ENCODE data around the gene ETV6.

ETV6 gene

GRCh38 chr12:11753150-11753499 lies 103.7 kb downstream of the ETV6 start:
- H3K4me1 ChIP-seq (ENCODE audit: insufficient read depth, low read length, poor library complexity, severe bottlenecking) = peaks cover 4% of the 10 kb centered on the region
- H3K9ac ChIP-seq (ENCODE audit: low read depth, low read length, poor library complexity, severe bottlenecking) = no peak overlapping the region
- no peak overlapping the region for H3K4me2 ChIP-seq (ENCODE audit: low read depth, low read length, poor library complexity, severe bottlenecking)

GRCh38 chr12:11753826-11754225 lies 104.4 kb downstream of the ETV6 start:
- Histone ChIP-seq H3K36me3 (ENCODE audit: insufficient read depth, low read length) (peaks cover 74% of the 10 kb centered on the region; the same call in 1 of the 2 replicates), H3K9me3 (ENCODE audit: insufficient read depth, low read depth, low read length) (no peaks in the 10 kb centered on the region), H3K4me3 (ENCODE audit: low read length, poor library complexity, severe bottlenecking) (no peak overlapping the region), H3K4me1 (ENCODE audit: insufficient read depth, low read length, poor library complexity, severe bottlenecking) (peaks cover 4% of the 10 kb centered on the region), H2AFZ (ENCODE audit: low read length) (no peak overlapping the region), H3K9ac (ENCODE audit: low read depth, low read length, poor library complexity, severe bottlenecking) (no peak overlapping the region), H4K20me1 (ENCODE audit: insufficient read depth, low read length, poor library complexity, severe bottlenecking) (peaks cover 8% of the 10 kb centered on the region), H3K27me3 (ENCODE audit: insufficient read depth, low read length, poor library complexity, severe bottlenecking) (no peaks in the 10 kb centered on the region), H3F3A (ENCODE audit: low read depth) (no peaks in the 10 kb centered on the region), H3K79me2 (ENCODE audit: insufficient read depth, low read length) (peaks cover 71% of the 10 kb centered on the region), H3K4me2 (ENCODE audit: low read depth, low read length, poor library complexity, severe bottlenecking) (no peak overlapping the region), H3K9me2 (replicated peaks; ENCODE audit: low read depth, low read length) (no peaks in the 10 kb centered on the region)
- TF ChIP-seq CTCF (conservative IDR thresholded peaks at IDR 0.05; ENCODE audit: low read length) (no peak), EZH2phosphoT487 (IDR thresholded peaks at IDR 0.05; ENCODE audit: borderline replicate concordance) (no peak)

More at GRCh38 chr12:11753150-11753499, 103.7 kb downstream of the ETV6 start:
- peaks cover 73% of the 10 kb centered on the region for H3K79me2 ChIP-seq (ENCODE audit: insufficient read depth, low read length)
- H3K9me3 ChIP-seq (ENCODE audit: insufficient read depth, low read depth, low read length) = no peaks in the 10 kb centered on the region
- H3K27me3 ChIP-seq (ENCODE audit: insufficient read depth, low read length, poor library complexity, severe bottlenecking) = no peaks in the 10 kb centered on the region
- TF ChIP-seq EZH2phosphoT487 (IDR thresholded peaks at IDR 0.05; ENCODE audit: borderline replicate concordance) (no peak), CTCF (conservative IDR thresholded peaks at IDR 0.05; ENCODE audit: low read length) (no peak)
- no peaks in the 10 kb centered on the region for H3F3A ChIP-seq (ENCODE audit: low read depth)
- H3K36me3 ChIP-seq (ENCODE audit: insufficient read depth, low read length) = peaks cover 67% of the 10 kb centered on the region; the same call in 1 of the 2 replicates
- no peaks in the 10 kb centered on the region for H3K9me2 ChIP-seq (replicated peaks; ENCODE audit: low read depth, low read length)
- no peak overlapping the region for H2AFZ ChIP-seq (ENCODE audit: low read length)
- H4K20me1 ChIP-seq (ENCODE audit: insufficient read depth, low read length, poor library complexity, severe bottlenecking) = peaks cover 5% of the 10 kb centered on the region
- no peak overlapping the region for H3K4me3 ChIP-seq (ENCODE audit: low read length, poor library complexity, severe bottlenecking)

- Histone ChIP-seq H3K36me3 (ENCODE audit: insufficient read depth, low read length) (peaks cover 76% of the 10 kb centered on the region; the same call in 1 of the 2 replicates), H3K79me2 (ENCODE audit: insufficient read depth, low read length) (peaks cover 69% of the 10 kb centered on the region), H3K9ac (ENCODE audit: low read depth, low read length, poor library complexity, severe bottlenecking) (no peak overlapping the region), H3F3A (ENCODE audit: low read depth) (no peaks in the 10 kb centered on the region), H3K9me2 (replicated peaks; ENCODE audit: low read depth, low read length) (no peaks in the 10 kb centered on the region), H3K27me3 (ENCODE audit: insufficient read depth, low read length, poor library complexity, severe bottlenecking) (no peaks in the 10 kb centered on the region), H3K4me2 (ENCODE audit: low read depth, low read length, poor library complexity, severe bottlenecking) (no peak overlapping the region), H3K4me1 (ENCODE audit: insufficient read depth, low read length, poor library complexity, severe bottlenecking) (peaks cover 4% of the 10 kb centered on the region), H3K9me3 (ENCODE audit: insufficient read depth, low read depth, low read length) (no peaks in the 10 kb centered on the region), H2AFZ (ENCODE audit: low read length) (no peak overlapping the region), H3K4me3 (ENCODE audit: low read length, poor library complexity, severe bottlenecking) (no peak overlapping the region), H4K20me1 (ENCODE audit: insufficient read depth, low read length, poor library complexity, severe bottlenecking) (peaks cover 7% of the 10 kb centered on the region)
- TF ChIP-seq CTCF (conservative IDR thresholded peaks at IDR 0.05; ENCODE audit: low read length) = no peak
- no peak for TF ChIP-seq EZH2phosphoT487 (IDR thresholded peaks at IDR 0.05; ENCODE audit: borderline replicate concordance)
Measured at GRCh38 chr12:11754256-11754655, 104.8 kb downstream of the ETV6 start.
